Measurements from ENCODE around the gene RXRA.

Gene RXRA

GRCh38 chr9:134381671-134382516 is 55.6 kb downstream of the RXRA start:
- DNase-seq (ENCODE audit: low spot score) = no peak

GRCh38 chr9:134382733-134383132 is 56.5 kb downstream of the RXRA start:
- no peak for DNase-seq (ENCODE audit: low spot score)

GRCh38 chr9:134383148-134383547 is 56.9 kb downstream of the RXRA start:
- DNase-seq (ENCODE audit: low spot score) = no peak

GRCh38 chr9:134384811-134385479 is 58.7 kb downstream of the RXRA start:
- DNase-seq (ENCODE audit: low spot score) = peak; percentile 90

GRCh38 chr9:134385915-134386314 is 59.7 kb downstream of the RXRA start:
- DNase-seq (ENCODE audit: low spot score) = no peak

- DNase-seq (ENCODE audit: low spot score) = peak; percentile 45
These were observed 60.9 kb downstream of the RXRA start for GRCh38 chr9:134386951-134387831.

- no peak for DNase-seq (ENCODE audit: low spot score)
These were observed 62.1 kb downstream of the RXRA start for GRCh38 chr9:134388289-134388808.

GRCh38 chr9:134388976-134389375 is 62.7 kb downstream of the RXRA start:
- DNase-seq (ENCODE audit: low spot score) = no peak

- no peak for DNase-seq (ENCODE audit: low spot score)
These were observed 63.4 kb downstream of the RXRA start for GRCh38 chr9:134389642-134390041.

GRCh38 chr9:134390537-134390936 is 64.3 kb downstream of the RXRA start:
- DNase-seq (ENCODE audit: low spot score) = no peak

GRCh38 chr9:134390947-134391318 is 64.7 kb downstream of the RXRA start:
- no peak for DNase-seq (ENCODE audit: low spot score)

- no peak for DNase-seq (ENCODE audit: low spot score)
These were observed 65.3 kb downstream of the RXRA start for GRCh38 chr9:134391319-134392231.

GRCh38 chr9:134392900-134393299 is 66.6 kb downstream of the RXRA start:
- no peak for DNase-seq (ENCODE audit: low spot score)

- DNase-seq (ENCODE audit: low spot score) = no peak
These were observed 67.5 kb downstream of the RXRA start for GRCh38 chr9:134393582-134394280.

GRCh38 chr9:134395002-134395517 is 68.8 kb downstream of the RXRA start:
- no peak for DNase-seq (ENCODE audit: low spot score)

- DNase-seq (ENCODE audit: low spot score) = no peak
These were observed 69.5 kb downstream of the RXRA start for GRCh38 chr9:134395737-134396257.

- no peak for DNase-seq (ENCODE audit: low spot score)
These were observed 70.0 kb downstream of the RXRA start for GRCh38 chr9:134396258-134396742.

GRCh38 chr9:134396825-134397224 is 70.6 kb downstream of the RXRA start:
- DNase-seq (ENCODE audit: low spot score) = no peak

GRCh38 chr9:134398756-134399155 is 72.5 kb downstream of the RXRA start:
- no peak for DNase-seq (ENCODE audit: low spot score)

All from pons (tissue), 1 donor.